ENCODE data around the gene GAS1. TPM values are rescaled to one million over a fixed set of nuclear protein-coding genes. Genes with fewer than 3 reads are reported as not detected.

GAS1 gene
- total RNA-seq, 4 donors from 2014 or later = 15.6 to 50.4 (median 29.0) TPM

GRCh38 chr9:86983249-86983619 lies 35.9 kb upstream of the GAS1 start:
- Histone ChIP-seq H3K9me3 (no peaks in the 10 kb centered on the region), H3K4me3 (no peak overlapping the region), H3K27ac (peak overlapping the region in 3 of 4 donors; percentile 43 to 77 (median 47)), H3K27me3 (no peaks in the 10 kb centered on the region), H3K4me1 (peaks cover 12 to 15% of the 10 kb centered on the region in 2 donors), H3K36me3 (no peaks in the 10 kb centered on the region)
- intact Hi-C loops (cut with DNase I; ENCODE audit: low total_unique reads) (loop anchor here (2.0 to 5.0 kb wide), 2 partner anchors 34 to 164 kb away; no protein-coding TSS in a partner anchor), in situ Hi-C loops (cut with MboI; ENCODE audit: low sequenced_read_pairs in 4 of 4) (no loop called here)
- ATAC-seq = no peak
- TF ChIP-seq CTCF (IDR thresholded peaks at IDR 0.05 in 4 of 5, conservative IDR thresholded peaks at IDR 0.05 in 1 of 5) (no peak), POLR2A (IDR thresholded peaks at IDR 0.05) (no peak)
- DNase-seq = no peak

GRCh38 chr9:86980802-86981201 lies 33.5 kb upstream of the GAS1 start:
- Histone ChIP-seq H3K4me3 (no peak overlapping the region), H3K4me1 (peaks cover 12 to 15% of the 10 kb centered on the region in 2 donors), H3K27ac (no peak overlapping the region), H3K36me3 (no peaks in the 10 kb centered on the region), H3K27me3 (no peaks in the 10 kb centered on the region), H3K9me3 (no peaks in the 10 kb centered on the region)
- ATAC-seq (no peak), DNase-seq (no peak)
- TF ChIP-seq POLR2A (IDR thresholded peaks at IDR 0.05) = no peak
- TF ChIP-seq CTCF (IDR thresholded peaks at IDR 0.05 in 4 of 5, conservative IDR thresholded peaks at IDR 0.05 in 1 of 5) = no peak
- in situ Hi-C loops (cut with MboI; ENCODE audit: low sequenced_read_pairs in 4 of 4) = no loop called here
- intact Hi-C loops (cut with DNase I; ENCODE audit: low total_unique reads) = loop anchor here (5.0 kb wide), 1 partner anchor 166 kb away; no protein-coding TSS in a partner anchor

- ATAC-seq (no peak), DNase-seq (no peak)
- no peak overlapping the region for H3K27ac ChIP-seq
- intact Hi-C loops (cut with DNase I; ENCODE audit: low total_unique reads) = loop anchor here (5.0 kb wide), 1 partner anchor 168 kb away; no protein-coding TSS in a partner anchor
- in situ Hi-C loops (cut with MboI; ENCODE audit: low sequenced_read_pairs in 4 of 4) = loop anchor here in 1 of 4 donors (10.0 kb wide), 1 partner anchor 125 kb away; no protein-coding TSS in a partner anchor
- H3K4me3 ChIP-seq = no peak overlapping the region
- TF ChIP-seq POLR2A (IDR thresholded peaks at IDR 0.05) = no peak
- TF ChIP-seq CTCF (IDR thresholded peaks at IDR 0.05 in 4 of 5, conservative IDR thresholded peaks at IDR 0.05 in 1 of 5) = no peak
- H3K4me1 ChIP-seq = peaks cover 12 to 13% of the 10 kb centered on the region in 2 donors
- no peaks in the 10 kb centered on the region for H3K9me3 ChIP-seq
- H3K36me3 ChIP-seq = no peaks in the 10 kb centered on the region
- no peaks in the 10 kb centered on the region for H3K27me3 ChIP-seq
Measured at GRCh38 chr9:86979657-86980056, 32.4 kb upstream of the GAS1 start.

GRCh38 chr9:86978922-86979474 lies 31.7 kb upstream of the GAS1 start:
- Histone ChIP-seq H3K27me3 (no peaks in the 10 kb centered on the region), H3K4me1 (peaks cover 7 to 9% of the 10 kb centered on the region in 2 donors), H3K9me3 (no peaks in the 10 kb centered on the region), H3K36me3 (no peaks in the 10 kb centered on the region), H3K4me3 (no peak overlapping the region), H3K27ac (no peak overlapping the region)
- intact Hi-C loops (cut with DNase I; ENCODE audit: low total_unique reads) (no loop called here), in situ Hi-C loops (cut with MboI; ENCODE audit: low sequenced_read_pairs in 4 of 4) (loop anchor here in 1 of 4 donors (10.0 kb wide), 1 partner anchor 126 kb away; no protein-coding TSS in a partner anchor)
- DNase-seq (no peak), ATAC-seq (no peak)
- TF ChIP-seq CTCF (IDR thresholded peaks at IDR 0.05 in 4 of 5, conservative IDR thresholded peaks at IDR 0.05 in 1 of 5) (no peak), POLR2A (IDR thresholded peaks at IDR 0.05) (no peak)

All from gastrocnemius medialis (tissue), 4 donors.